CD4-positive, CD25-positive, alpha-beta regulatory T cell (primary cell): ENCODE results near the gene NBAS. TPM values are rescaled to one million over a fixed set of nuclear protein-coding genes. Genes with fewer than 3 reads are reported as not detected.
"Not testable (repeated sequence)": the region's sequence is repeated elsewhere in the genome, so short reads cannot be mapped to it uniquely, and the experiment has no call there.

Experiments used
- ATAC-seq, 2 donors: fragments of 150-1000 bp; cut with Tn5 transposase; one replicate each; pipeline ENCODE4 v1.10.0; 2021; ENCODE audit warnings: low read depth in 2 of 2, moderate number of reproducible peaks in 2 of 2, moderate library complexity in 1 of 2
- DNase-seq, 3 donors: peaks; one replicate each; pipeline versions ENCODE4 v3.0.0 to v3.0.0-alpha.2; 2012 to 2022; ENCODE audit warnings: mixed read lengths in 1 of 3
- H3K27ac ChIP-seq: one replicate; pipeline ENCODE4 v1.7.0; 2013; ENCODE audit warnings: mild to moderate bottlenecking, low read length; ENCODE audit not compliant: insufficient read depth, poor library complexity, severe bottlenecking
- H3K27me3 ChIP-seq: one replicate; pipeline ENCODE4 v1.7.0; 2013; ENCODE audit warnings: low read length; ENCODE audit not compliant: control insufficient read depth, insufficient read depth
- H3K36me3 ChIP-seq: one replicate; pipeline ENCODE4 v1.7.0; 2013; ENCODE audit warnings: mild to moderate bottlenecking, low read length, moderate library complexity; ENCODE audit not compliant: control insufficient read depth, insufficient read depth
- H3K4me1 ChIP-seq: 2 replicates; pipeline ENCODE4 v1.7.0; 2013; ENCODE audit warnings: mild to moderate bottlenecking, low read length; ENCODE audit not compliant: insufficient read depth, control insufficient read depth, poor library complexity, severe bottlenecking
- H3K4me3 ChIP-seq: one replicate; pipeline ENCODE4 v1.7.0; 2013; ENCODE audit warnings: low read depth, mild to moderate bottlenecking, low read length, moderate library complexity
- H3K9me3 ChIP-seq, 2 experiments: 1 replicate in 1 of 2; 2 replicates in 1 of 2; pipeline ENCODE4 v1.7.0; 2013; ENCODE audit warnings: low read length in 2 of 2, mild to moderate bottlenecking in 1 of 2, moderate library complexity in 1 of 2; ENCODE audit not compliant: control insufficient read depth in 2 of 2
- H3K27ac Mint-ChIP-seq, 3 donors: one replicate each; pipeline ENCODE4 v1.8.0; 2020 to 2022; ENCODE audit warnings: mild to moderate bottlenecking in 3 of 3, mixed read lengths in 3 of 3, moderate library complexity in 2 of 3
- H3K27me3 Mint-ChIP-seq: one replicate; pipeline ENCODE4 v1.8.0; 2022; ENCODE audit warnings: mild to moderate bottlenecking, mixed read lengths
- H3K36me3 Mint-ChIP-seq: one replicate; pipeline ENCODE4 v1.8.0; 2020; ENCODE audit warnings: mixed read lengths
- H3K4me1 Mint-ChIP-seq, 4 donors: one replicate each; pipeline ENCODE4 v1.8.0; 2020 to 2022; ENCODE audit warnings: mixed read lengths in 4 of 4, mild to moderate bottlenecking in 1 of 4
- H3K4me3 Mint-ChIP-seq, 4 donors: one replicate each; pipeline ENCODE4 v1.8.0; 2020 to 2022; ENCODE audit warnings: mild to moderate bottlenecking in 4 of 4, mixed read lengths in 4 of 4, moderate library complexity in 3 of 4
- H3K9me3 Mint-ChIP-seq, 7 donors: one replicate each; pipeline ENCODE4 v1.8.0; 2020 to 2022; ENCODE audit warnings: mixed read lengths in 7 of 7, mild to moderate bottlenecking in 3 of 7, moderate library complexity in 2 of 7
- polyA plus RNA-seq, 4 donors: library from polyadenylated mRNA; unstranded; fragments of 300-500 nt; fragmentation: Illumina TruSeq; gene quantifications; one replicate each; pipeline ENCODE4 v1.2.3, GENCODE V29; 2021
- total RNA-seq: library from RNA; stranded (reverse); gene quantifications from one replicate; pipeline ENCODE4 v1.2.3, GENCODE V29; 2022

Gene NBAS
- total and polyA plus RNA-seq, 5 donors from 2014 or later, result 18.5 to 31.9 (median 19.5) TPM

GRCh38 chr2:15415748-15416147, 145.4 kb downstream of the NBAS start:
- Histone ChIP-seq H3K9me3 (no peaks in the 10 kb centered on the region), H3K27ac (no peak overlapping the region), H3K4me3 (no peak overlapping the region), H3K4me1 (no peaks in the 10 kb centered on the region), H3K27me3 (no peaks in the 10 kb centered on the region), H3K36me3 (peaks cover 29% of the 10 kb centered on the region)
- Mint-ChIP-seq H3K4me1 (peaks cover 0 to 12% (median 2%) of the 10 kb centered on the region in 4 donors), H3K27me3 (no peaks in the 10 kb centered on the region), H3K27ac (no peak overlapping the region), H3K4me3 (no peak overlapping the region), H3K36me3 (peaks cover 54% of the 10 kb centered on the region), H3K9me3 (peaks cover 0 to 1% (median 0%) of the 10 kb centered on the region in 7 donors)
- no peak for ATAC-seq
- DNase-seq, result no peak

- Histone ChIP-seq H3K27me3 (no peaks in the 10 kb centered on the region), H3K4me3 (no peak overlapping the region), H3K4me1 (no peaks in the 10 kb centered on the region), H3K9me3 (no peaks in the 10 kb centered on the region), H3K36me3 (peaks cover 26% of the 10 kb centered on the region), H3K27ac (no peak overlapping the region)
- DNase-seq (no peak), ATAC-seq (no peak)
- H3K36me3 Mint-ChIP-seq, result peaks cover 47% of the 10 kb centered on the region
- peaks cover 0 to 1% (median 0%) of the 10 kb centered on the region in 7 donors for H3K9me3 Mint-ChIP-seq
- H3K27me3 Mint-ChIP-seq, result no peaks in the 10 kb centered on the region
- no peak overlapping the region for H3K27ac Mint-ChIP-seq
- H3K4me3 Mint-ChIP-seq, result no peak overlapping the region
- no peaks in the 10 kb centered on the region for H3K4me1 Mint-ChIP-seq
These were observed 148.4 kb downstream of the NBAS start for GRCh38 chr2:15412779-15413178.

GRCh38 chr2:15412309-15412708, 148.8 kb downstream of the NBAS start:
- Histone ChIP-seq H3K4me1 (no peaks in the 10 kb centered on the region), H3K27me3 (no peaks in the 10 kb centered on the region), H3K36me3 (peaks cover 26% of the 10 kb centered on the region), H3K27ac (no peak overlapping the region), H3K4me3 (no peak overlapping the region), H3K9me3 (no peaks in the 10 kb centered on the region)
- no peaks in the 10 kb centered on the region for H3K27me3 Mint-ChIP-seq
- peaks cover 47% of the 10 kb centered on the region for H3K36me3 Mint-ChIP-seq
- no peak for ATAC-seq
- no peak overlapping the region for H3K27ac Mint-ChIP-seq
- H3K9me3 Mint-ChIP-seq, result peaks cover 0 to 1% (median 0%) of the 10 kb centered on the region in 7 donors
- H3K4me3 Mint-ChIP-seq, result no peak overlapping the region
- H3K4me1 Mint-ChIP-seq, result no peaks in the 10 kb centered on the region
- no peak for DNase-seq

GRCh38 chr2:15410884-15411283, 150.2 kb downstream of the NBAS start:
- no peak overlapping the region for H3K4me3 ChIP-seq
- H3K36me3 ChIP-seq, result peaks cover 23% of the 10 kb centered on the region
- Mint-ChIP-seq H3K27me3 (no peaks in the 10 kb centered on the region), H3K27ac (no peak overlapping the region), H3K9me3 (peaks cover 0 to under 1% (median 0%) of the 10 kb centered on the region in 7 donors), H3K36me3 (peaks cover 45% of the 10 kb centered on the region), H3K4me3 (no peak overlapping the region), H3K4me1 (no peaks in the 10 kb centered on the region)
- H3K9me3 ChIP-seq, result no peaks in the 10 kb centered on the region
- no peak for ATAC-seq
- no peaks in the 10 kb centered on the region for H3K27me3 ChIP-seq
- no peak overlapping the region for H3K27ac ChIP-seq
- H3K4me1 ChIP-seq, result no peaks in the 10 kb centered on the region
- no peak for DNase-seq

- Mint-ChIP-seq H3K27ac (no peak overlapping the region), H3K4me1 (peaks cover 0 to 7% (median 0%) of the 10 kb centered on the region in 4 donors), H3K9me3 (no peaks in the 10 kb centered on the region), H3K4me3 (no peak overlapping the region), H3K36me3 (peaks cover 49% of the 10 kb centered on the region), H3K27me3 (no peaks in the 10 kb centered on the region)
- Histone ChIP-seq H3K27ac (no peak overlapping the region), H3K9me3 (no peaks in the 10 kb centered on the region), H3K36me3 (peaks cover 15% of the 10 kb centered on the region), H3K4me3 (no peak overlapping the region), H3K27me3 (no peaks in the 10 kb centered on the region), H3K4me1 (no peaks in the 10 kb centered on the region)
- no peak for ATAC-seq
- DNase-seq, result no peak
These were observed 152.4 kb downstream of the NBAS start for GRCh38 chr2:15408759-15409158.

GRCh38 chr2:15407666-15408065, 153.5 kb downstream of the NBAS start:
- ATAC-seq (no peak), DNase-seq (no peak)
- no peak overlapping the region for H3K4me3 Mint-ChIP-seq
- H3K27me3 Mint-ChIP-seq, result no peaks in the 10 kb centered on the region
- no peak overlapping the region for H3K27ac Mint-ChIP-seq
- no peaks in the 10 kb centered on the region for H3K27me3 ChIP-seq
- H3K4me3 ChIP-seq, result no peak overlapping the region
- H3K27ac ChIP-seq, result no peak overlapping the region
- no peaks in the 10 kb centered on the region for H3K9me3 Mint-ChIP-seq
- no peaks in the 10 kb centered on the region for H3K9me3 ChIP-seq
- peaks cover 11% of the 10 kb centered on the region for H3K36me3 ChIP-seq
- no peaks in the 10 kb centered on the region for H3K4me1 ChIP-seq
- peaks cover 0 to 7% (median 0%) of the 10 kb centered on the region in 4 donors for H3K4me1 Mint-ChIP-seq
- H3K36me3 Mint-ChIP-seq, result peaks cover 38% of the 10 kb centered on the region

GRCh38 chr2:15404511-15404910, 156.6 kb downstream of the NBAS start:
- H3K4me1 Mint-ChIP-seq, H3K27ac Mint-ChIP-seq: not testable (repeated sequence)
- peaks cover 34% of the 10 kb centered on the region for H3K36me3 Mint-ChIP-seq

GRCh38 chr2:15400240-15400826, 160.8 kb downstream of the NBAS start:
- H3K36me3 Mint-ChIP-seq, result peaks cover 37% of the 10 kb centered on the region
- Histone ChIP-seq H3K4me1 (no peaks in the 10 kb centered on the region), H3K36me3 (peaks cover 10% of the 10 kb centered on the region), H3K4me3 (no peak overlapping the region), H3K27ac (no peak overlapping the region), H3K27me3 (no peaks in the 10 kb centered on the region), H3K9me3 (no peaks in the 10 kb centered on the region)
- peaks cover 0 to 5% (median 2%) of the 10 kb centered on the region in 4 donors for H3K4me1 Mint-ChIP-seq
- H3K4me3 Mint-ChIP-seq, result no peak overlapping the region
- ATAC-seq (no peak), DNase-seq (no peak)
- H3K9me3 Mint-ChIP-seq, result no peaks in the 10 kb centered on the region
- no peak overlapping the region for H3K27ac Mint-ChIP-seq
- H3K27me3 Mint-ChIP-seq, result no peaks in the 10 kb centered on the region

More at GRCh38 chr2:15404511-15404910, 156.6 kb downstream of the NBAS start:
- not testable (repeated sequence) for H3K4me3 ChIP-seq, H3K4me1 ChIP-seq, H3K36me3 ChIP-seq, H3K27me3 ChIP-seq, H3K9me3 Mint-ChIP-seq, DNase-seq, H3K27me3 Mint-ChIP-seq, H3K27ac ChIP-seq, H3K4me3 Mint-ChIP-seq, H3K9me3 ChIP-seq, ATAC-seq
